ENCODE data around the gene ZFPM1.
"Not testable (repeated sequence)": the region's sequence is repeated elsewhere in the genome, so short reads cannot be mapped to it uniquely, and the experiment has no call there.

The ZFPM1 gene

DNA sequence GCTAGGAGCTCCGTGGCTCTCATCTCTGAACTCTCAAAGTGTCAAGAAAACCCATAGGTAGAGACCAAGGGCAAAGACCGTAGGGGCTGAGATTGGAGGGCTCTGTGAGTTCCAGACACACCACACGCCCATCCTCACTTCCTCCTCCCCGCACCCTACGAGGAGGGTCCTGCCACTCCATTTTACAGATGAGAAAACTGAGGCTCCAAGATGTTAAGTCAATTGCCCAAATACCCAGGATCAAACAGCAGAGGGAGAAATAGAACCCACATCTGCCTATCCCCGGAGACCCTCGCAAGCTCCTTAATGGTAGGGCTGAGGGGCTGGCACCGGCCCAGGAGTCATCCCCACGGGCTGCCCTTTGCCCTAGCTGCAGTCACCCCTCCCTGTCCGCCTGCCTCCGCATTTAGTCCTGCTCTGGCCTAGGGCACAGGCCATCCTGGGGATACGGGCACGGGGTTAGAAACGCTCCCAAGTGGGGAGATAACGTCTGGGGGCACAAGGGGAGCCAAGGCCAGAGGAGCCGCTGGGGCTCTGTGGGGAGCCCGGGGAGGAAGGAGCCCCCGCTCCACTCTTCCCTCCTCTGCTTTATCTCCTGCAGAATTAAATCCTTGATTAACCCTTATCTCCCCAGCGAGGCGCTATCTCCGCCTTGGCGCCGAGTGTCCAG lies 63.0 kb downstream of the ZFPM1 start:
- TF ChIP-seq CTCF (IDR thresholded peaks at IDR 0.05): no peak
- Histone ChIP-seq H3K4me3 (no peak overlapping the region), H3K27ac (no peak overlapping the region)
- DNase-seq (ENCODE audit: low spot score): no peak

DNA sequence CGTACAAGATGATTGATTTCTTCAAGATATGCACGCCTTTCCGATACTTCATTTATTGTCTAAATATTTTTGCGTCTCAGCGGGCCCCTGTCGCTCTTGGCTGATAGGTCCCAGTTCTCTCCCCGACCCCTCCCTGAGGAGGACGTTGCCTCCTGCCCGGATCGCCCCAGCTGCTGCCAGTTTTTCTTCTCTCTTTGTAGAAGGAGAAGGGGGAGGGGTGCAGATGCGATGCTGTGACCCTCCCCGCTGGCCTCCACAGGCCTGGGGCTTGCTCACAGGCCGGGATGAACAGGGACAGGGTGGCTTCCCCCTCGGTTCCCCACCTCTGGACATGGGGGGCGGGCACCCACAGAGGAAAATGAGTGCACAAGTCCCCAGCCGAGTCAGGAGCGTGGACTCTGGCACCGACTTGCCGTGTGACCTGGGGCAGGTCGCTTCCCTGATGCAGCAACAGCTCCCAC lies 63.6 kb downstream of the ZFPM1 start:
- TF ChIP-seq CTCF (IDR thresholded peaks at IDR 0.05): no peak
- H3K27ac ChIP-seq: no peak overlapping the region
- no peak overlapping the region for H3K4me3 ChIP-seq
- DNase-seq (ENCODE audit: low spot score): no peak

DNA sequence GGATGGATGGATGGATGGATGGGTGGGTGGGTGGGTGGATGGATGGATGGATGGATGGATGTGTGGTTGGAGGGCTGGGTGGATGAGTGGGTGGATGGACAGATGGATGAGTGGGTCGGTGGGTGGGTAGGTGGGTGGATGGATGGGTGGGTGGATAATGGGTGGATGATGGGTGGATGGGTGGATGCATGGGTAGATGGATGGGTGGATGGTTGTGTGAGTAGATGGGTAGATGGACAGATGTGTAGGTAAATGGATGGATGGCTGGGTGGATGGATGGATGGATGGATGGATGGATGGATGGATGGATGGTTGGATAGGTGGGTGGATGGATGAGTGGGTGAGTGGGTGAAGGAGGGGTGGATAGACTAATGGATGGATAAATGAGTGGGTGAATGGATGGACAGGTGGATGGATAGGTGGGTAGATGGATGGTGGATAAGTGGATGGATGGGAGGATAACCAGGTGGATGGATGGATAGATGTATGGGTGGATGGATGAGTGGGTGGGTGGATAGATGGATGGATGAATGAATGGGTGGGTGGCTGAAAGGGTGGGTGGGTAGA lies 64.2 kb downstream of the ZFPM1 start:
- not testable (repeated sequence) for H3K4me3 ChIP-seq; H3K27ac ChIP-seq; DNase-seq (ENCODE audit: low spot score)

DNA sequence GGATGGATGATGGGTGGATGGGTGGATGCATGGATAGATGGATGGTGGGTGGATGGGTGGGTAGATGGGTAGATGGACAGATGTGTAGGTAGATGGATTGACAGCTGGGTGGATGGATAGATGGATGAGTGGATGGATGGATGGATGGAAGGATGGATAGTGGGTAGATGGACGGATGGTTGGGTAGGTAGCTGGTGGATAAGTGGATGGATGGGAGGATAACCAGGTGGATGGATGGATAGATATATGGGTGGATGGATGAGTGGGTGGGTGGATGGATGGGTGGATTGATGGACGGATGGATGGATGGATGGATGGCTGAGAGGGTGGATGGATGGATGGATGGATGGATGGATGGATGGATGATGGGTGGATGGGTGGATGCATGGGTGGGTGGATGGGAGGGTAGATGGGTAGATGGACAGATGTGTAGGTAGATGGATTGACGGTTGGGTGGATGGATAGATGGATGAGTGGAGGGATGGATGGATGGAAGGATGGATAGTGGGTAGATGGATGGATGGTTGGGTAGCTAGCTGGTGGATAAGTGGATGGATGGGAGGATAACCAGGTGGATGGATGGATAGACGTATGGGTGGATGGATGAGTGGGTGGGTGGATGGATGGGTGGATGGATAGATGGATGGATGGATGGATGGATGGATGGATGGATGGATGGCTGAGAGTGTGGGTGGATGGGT lies 65.5 kb downstream of the ZFPM1 start:
- H3K27ac ChIP-seq; H3K4me3 ChIP-seq; DNase-seq (ENCODE audit: low spot score): not testable (repeated sequence)

DNA sequence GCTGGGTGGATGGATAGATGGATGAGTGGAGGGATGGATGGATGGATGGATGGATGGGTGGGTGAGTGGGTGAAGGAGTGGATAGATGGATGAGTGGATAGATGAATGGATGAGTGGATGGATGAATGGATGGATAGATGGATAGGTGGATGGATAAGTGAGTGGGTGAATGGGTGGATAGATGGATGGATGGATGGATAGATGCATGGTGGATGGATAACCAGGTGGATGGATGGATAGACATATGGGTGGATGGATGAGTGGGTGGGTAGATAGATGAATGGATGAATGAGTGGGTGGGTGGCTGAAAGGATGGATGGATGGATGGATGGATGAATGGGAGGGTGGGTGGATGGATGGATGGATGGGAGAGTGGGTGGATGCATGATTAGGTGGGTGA lies 66.2 kb downstream of the ZFPM1 start:
- Histone ChIP-seq H3K27ac (no peak overlapping the region), H3K4me3 (no peak overlapping the region)
- TF ChIP-seq CTCF (IDR thresholded peaks at IDR 0.05): no peak
- no peak for DNase-seq (ENCODE audit: low spot score)

DNA sequence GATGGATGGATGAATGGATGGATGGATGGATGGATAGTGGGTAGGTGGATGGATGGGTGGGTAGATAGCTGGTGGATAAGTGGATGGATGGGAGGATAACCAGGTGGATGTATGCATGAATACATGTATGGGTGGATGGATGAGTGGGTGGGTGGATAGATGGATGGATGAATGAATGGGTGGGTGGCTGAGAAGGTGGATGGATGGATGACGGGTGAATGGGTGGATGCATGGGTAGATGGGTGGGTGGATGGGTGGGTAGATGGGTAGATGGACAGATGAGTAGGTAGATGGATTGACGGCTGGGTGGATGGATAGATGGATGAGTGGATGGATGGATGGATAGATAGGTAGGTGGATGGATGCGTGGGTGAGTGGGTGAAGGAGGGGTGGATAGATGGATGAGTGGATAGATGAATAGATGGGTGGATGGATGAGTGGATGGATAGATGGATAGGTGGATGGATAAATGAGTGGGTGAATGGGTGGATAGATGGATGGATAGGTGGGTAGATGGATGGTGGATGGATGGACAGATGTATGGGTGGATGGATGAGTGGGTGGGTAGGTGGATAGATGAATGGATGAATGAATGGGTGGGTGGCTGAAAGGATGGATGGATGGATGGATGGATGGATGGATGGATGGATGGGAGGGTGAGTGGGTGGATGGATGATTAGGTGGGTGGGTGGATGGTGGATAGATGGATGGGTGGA lies 67.0 kb downstream of the ZFPM1 start:
- TF ChIP-seq CTCF (IDR thresholded peaks at IDR 0.05): no peak
- Histone ChIP-seq H3K4me3 (no peak overlapping the region), H3K27ac (no peak overlapping the region)
- DNase-seq (ENCODE audit: low spot score): no peak

DNA sequence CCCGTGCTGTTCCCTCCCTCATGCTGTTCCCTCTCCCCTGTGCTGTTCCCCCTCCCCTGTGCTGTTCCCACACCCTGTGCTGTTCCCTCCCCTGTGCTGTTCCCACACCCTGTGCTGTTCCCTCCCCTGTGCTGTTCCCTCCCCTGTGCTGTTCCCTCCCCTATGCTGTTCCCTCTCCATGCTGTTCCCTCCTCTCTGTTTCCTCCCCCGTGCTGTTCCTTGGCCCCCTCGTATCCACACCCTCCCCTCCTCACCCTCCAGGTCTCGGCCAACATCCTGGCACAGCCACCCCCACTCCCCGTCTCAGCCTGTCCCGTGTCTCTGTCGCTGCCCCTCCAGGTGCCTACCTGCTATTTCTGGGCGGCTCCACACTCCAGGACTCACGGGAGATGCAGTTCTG lies 68.6 kb downstream of the ZFPM1 start:
- Histone ChIP-seq H3K4me3 (no peak overlapping the region), H3K27ac (no peak overlapping the region)
- no peak for TF ChIP-seq CTCF (IDR thresholded peaks at IDR 0.05)
- no peak for DNase-seq (ENCODE audit: low spot score)

All from coronary artery (tissue), 2 donors.